ENCODE data around the gene USP17L12.
"Not testable (repeated sequence)": the region's sequence is repeated elsewhere in the genome, so short reads cannot be mapped to it uniquely, and the experiment has no call there.

USP17L12 gene

GRCh38 chr4:9219852-9220251, at the start of gene USP17L12:
USP17L12 (plus strand) TSS chr4:9220152; CDS start chr4:9220152, 0 bp downstream.
- not testable (repeated sequence) for DNase-seq (ENCODE audit: low read depth)

- not testable (repeated sequence) for DNase-seq (ENCODE audit: low read depth)
Observed at GRCh38 chr4:9210357-9210756, 9.6 kb upstream of the USP17L12 start, which contains the start of gene USP17L10. USP17L10 (plus strand) TSS chr4:9210657; CDS start chr4:9210657, 0 bp downstream.

- not testable (repeated sequence) for DNase-seq (ENCODE audit: low read depth)
Observed at GRCh38 chr4:9214701-9215100, 5.3 kb upstream of the USP17L12 start.

GRCh38 chr4:9215105-9215504, 4.8 kb upstream of the USP17L12 start, which contains the start of gene USP17L11:
USP17L11 (plus strand) TSS chr4:9215405; CDS start chr4:9215405, 0 bp downstream.
- DNase-seq (ENCODE audit: low read depth), result not testable (repeated sequence)

- DNase-seq (ENCODE audit: low read depth), result not testable (repeated sequence)
Observed at GRCh38 chr4:9224596-9224995, 4.6 kb downstream of the USP17L12 start, which contains the start of gene USP17L13. USP17L13 (plus strand) TSS chr4:9224896; CDS start chr4:9224896, 0 bp downstream.

GRCh38 chr4:9230249-9230648, 10.3 kb downstream of the USP17L12 start:
- not testable (repeated sequence) for DNase-seq (ENCODE audit: low read depth)

GRCh38 chr4:9234085-9234484, 14.1 kb downstream of the USP17L12 start, which contains the start of gene USP17L15:
USP17L15 (plus strand) TSS chr4:9234385; CDS start chr4:9234385, 0 bp downstream.
- DNase-seq (ENCODE audit: low read depth), result not testable (repeated sequence)

GRCh38 chr4:9238461-9238860, 18.5 kb downstream of the USP17L12 start:
- DNase-seq (ENCODE audit: low read depth), result not testable (repeated sequence)

GRCh38 chr4:9243579-9243978, 23.6 kb downstream of the USP17L12 start, which contains the start of gene USP17L17:
USP17L17 (plus strand) TSS chr4:9243879; CDS start chr4:9243879, 0 bp downstream.
- not testable (repeated sequence) for DNase-seq (ENCODE audit: low read depth)

GRCh38 chr4:9247953-9248680, 28.2 kb downstream of the USP17L12 start, which contains the start of gene USP17L18:
USP17L18 (plus strand) TSS chr4:9248630; CDS start chr4:9248630, 0 bp downstream.
- DNase-seq (ENCODE audit: low read depth), result not testable (repeated sequence)

GRCh38 chr4:9253078-9253477, 33.1 kb downstream of the USP17L12 start, which contains the start of gene USP17L19:
USP17L19 (plus strand) TSS chr4:9253378; CDS start chr4:9253378, 0 bp downstream.
- DNase-seq (ENCODE audit: low read depth), result not testable (repeated sequence)

GRCh38 chr4:9257824-9258223, 37.9 kb downstream of the USP17L12 start, which contains the start of gene USP17L20:
USP17L20 (plus strand) TSS chr4:9258124; CDS start chr4:9258124, 0 bp downstream.
- DNase-seq (ENCODE audit: low read depth), result not testable (repeated sequence)

GRCh38 chr4:9262572-9262971, 42.6 kb downstream of the USP17L12 start, which contains the start of gene USP17L21:
USP17L21 (plus strand) TSS chr4:9262872; CDS start chr4:9262872, 0 bp downstream.
- not testable (repeated sequence) for DNase-seq (ENCODE audit: low read depth)

- DNase-seq (ENCODE audit: low read depth), result not testable (repeated sequence)
Observed at GRCh38 chr4:9267319-9267718, 47.4 kb downstream of the USP17L12 start, which contains the start of gene USP17L22. USP17L22 (plus strand) TSS chr4:9267619; CDS start chr4:9267619, 0 bp downstream.

Data from stromal cell of bone marrow (primary cell).